ENCODE data around the gene FBXO10. TPM values are rescaled to one million over a fixed set of nuclear protein-coding genes. Genes with fewer than 3 reads are reported as not detected.
A peak's percentile ranks its signal among the peaks of the same experiment; 100 is the strongest.
"Not testable (repeated sequence)": the region's sequence is repeated elsewhere in the genome, so short reads cannot be mapped to it uniquely, and the experiment has no call there.

Gene FBXO10
- total RNA-seq, 2 experiments from 2014 or later = 3.6 to 3.9 TPM

GRCh38 chr9:37477987-37478619 lies 98.1 kb downstream of the FBXO10 start:
- H3K27ac Mint-ChIP-seq; DNase-seq; H3K36me3 Mint-ChIP-seq; intact Hi-C loops (cut with micrococcal nuclease); POLR2A ChIA-PET; CTCF ChIA-PET; H3K4me3 Mint-ChIP-seq; H3K4me1 Mint-ChIP-seq (ENCODE audit: low read depth): not testable (repeated sequence)
- peaks cover 19% of the 10 kb centered on the region for H3K9me3 Mint-ChIP-seq
- H3K27me3 Mint-ChIP-seq = peaks cover 33% of the 10 kb centered on the region

GRCh38 chr9:37477443-37477842 lies 98.7 kb downstream of the FBXO10 start:
- peaks cover 33% of the 10 kb centered on the region for H3K27me3 Mint-ChIP-seq
- intact Hi-C loops (cut with micrococcal nuclease); CTCF ChIA-PET; DNase-seq; H3K4me1 Mint-ChIP-seq (ENCODE audit: low read depth); H3K4me3 Mint-ChIP-seq; H3K36me3 Mint-ChIP-seq; H3K27ac Mint-ChIP-seq; POLR2A ChIA-PET: not testable (repeated sequence)
- H3K9me3 Mint-ChIP-seq = peaks cover 19% of the 10 kb centered on the region

- H3K27me3 Mint-ChIP-seq = peaks cover 33% of the 10 kb centered on the region
- ChIA-PET CTCF (no interaction called here), POLR2A (no interaction called here)
- H3K4me1 Mint-ChIP-seq (ENCODE audit: low read depth) = peaks cover 6% of the 10 kb centered on the region
- intact Hi-C loops (cut with micrococcal nuclease) = no loop called here
- no peak for DNase-seq
- H3K27ac Mint-ChIP-seq = no peak overlapping the region
- peaks cover 19% of the 10 kb centered on the region for H3K9me3 Mint-ChIP-seq
- H3K4me3 Mint-ChIP-seq = no peak overlapping the region
- peaks cover 5% of the 10 kb centered on the region for H3K36me3 Mint-ChIP-seq
These were observed 99.2 kb downstream of the FBXO10 start for GRCh38 chr9:37476930-37477329.

GRCh38 chr9:37474438-37474837 lies 101.7 kb downstream of the FBXO10 start:
- CTCF ChIA-PET = no interaction called here
- Mint-ChIP-seq H3K4me3 (no peak overlapping the region), H3K9me3 (peaks cover 19% of the 10 kb centered on the region), H3K36me3 (peaks cover 5% of the 10 kb centered on the region), H3K27me3 (peaks cover 23% of the 10 kb centered on the region), H3K4me1 (ENCODE audit: low read depth) (peaks cover 8% of the 10 kb centered on the region), H3K27ac (no peak overlapping the region)
- intact Hi-C loops (cut with micrococcal nuclease) = no loop called here
- POLR2A ChIA-PET = no interaction called here
- DNase-seq = no peak

GRCh38 chr9:37473982-37474381 lies 102.2 kb downstream of the FBXO10 start:
- H3K36me3 Mint-ChIP-seq; intact Hi-C loops (cut with micrococcal nuclease); CTCF ChIA-PET; H3K4me1 Mint-ChIP-seq (ENCODE audit: low read depth); POLR2A ChIA-PET; H3K27ac Mint-ChIP-seq; H3K4me3 Mint-ChIP-seq; DNase-seq: not testable (repeated sequence)
- H3K9me3 Mint-ChIP-seq = peaks cover 19% of the 10 kb centered on the region
- H3K27me3 Mint-ChIP-seq = peaks cover 20% of the 10 kb centered on the region

GRCh38 chr9:37471942-37472684 lies 104.1 kb downstream of the FBXO10 start:
- H3K4me3 Mint-ChIP-seq = peak overlapping the region; percentile 28
- H3K27ac Mint-ChIP-seq = peak overlapping the region; percentile 5
- H3K36me3 Mint-ChIP-seq = peaks cover 5% of the 10 kb centered on the region
- peaks cover 6% of the 10 kb centered on the region for H3K27me3 Mint-ChIP-seq
- H3K4me1 Mint-ChIP-seq (ENCODE audit: low read depth) = peaks cover 8% of the 10 kb centered on the region
- DNase-seq = no peak
- H3K9me3 Mint-ChIP-seq = peaks cover 19% of the 10 kb centered on the region
- intact Hi-C loops (cut with micrococcal nuclease) = no loop called here
- POLR2A ChIA-PET = no interaction called here
- CTCF ChIA-PET = no interaction called here

- no peak overlapping the region for H3K4me3 Mint-ChIP-seq
- no peak for DNase-seq
- no peak overlapping the region for H3K27ac Mint-ChIP-seq
- no peaks in the 10 kb centered on the region for H3K27me3 Mint-ChIP-seq
- ChIA-PET CTCF (no interaction called here), POLR2A (no interaction called here)
- peaks cover 5% of the 10 kb centered on the region for H3K9me3 Mint-ChIP-seq
- intact Hi-C loops (cut with micrococcal nuclease) = loop anchor here (5.0 kb wide), 1 partner anchor 124 kb away; the partner anchor contains the start of gene TOMM5
- peaks cover 4% of the 10 kb centered on the region for H3K36me3 Mint-ChIP-seq
- peaks cover 19% of the 10 kb centered on the region for H3K4me1 Mint-ChIP-seq (ENCODE audit: low read depth)
These were observed 107.6 kb downstream of the FBXO10 start for GRCh38 chr9:37468620-37469019.

GRCh38 chr9:37467530-37467929 lies 108.7 kb downstream of the FBXO10 start:
- DNase-seq, H3K27me3 Mint-ChIP-seq, POLR2A ChIA-PET, H3K9me3 Mint-ChIP-seq, H3K4me3 Mint-ChIP-seq, CTCF ChIA-PET, H3K36me3 Mint-ChIP-seq, H3K27ac Mint-ChIP-seq: not testable (repeated sequence)
- intact Hi-C loops (cut with micrococcal nuclease) = loop anchor here (5.0 kb wide), 1 partner anchor 125 kb away; the partner anchor contains the start of gene TOMM5
- H3K4me1 Mint-ChIP-seq (ENCODE audit: low read depth) = peaks cover 30% of the 10 kb centered on the region

- intact Hi-C loops (cut with micrococcal nuclease) = loop anchor here (5.0 kb wide), 1 partner anchor 126 kb away; the partner anchor contains the start of gene TOMM5
- H3K27ac Mint-ChIP-seq = peak overlapping the region; percentile 95
- H3K27me3 Mint-ChIP-seq = no peaks in the 10 kb centered on the region
- peaks cover 6% of the 10 kb centered on the region for H3K36me3 Mint-ChIP-seq
- no peaks in the 10 kb centered on the region for H3K9me3 Mint-ChIP-seq
- peak; percentile 43 for DNase-seq
- peaks cover 29% of the 10 kb centered on the region for H3K4me1 Mint-ChIP-seq (ENCODE audit: low read depth)
- POLR2A ChIA-PET = interaction anchor here (0.6 to 3.2 kb wide), 8 partner anchors 9 to 126 kb away, joined by 3 to 23 read pairs (median 4); partner anchors contain the start of genes FBXO10, POLR1E and TOMM5
- H3K4me3 Mint-ChIP-seq = peak overlapping the region; percentile 97
- CTCF ChIA-PET = interaction anchor here (1.9 kb wide), 2 partner anchors 15 to 55 kb away, joined by 6 read pairs; no protein-coding TSS in a partner anchor
These were observed 110.0 kb downstream of the FBXO10 start for GRCh38 chr9:37466037-37466709.

- peak; percentile 99 for DNase-seq
- Mint-ChIP-seq H3K4me1 (ENCODE audit: low read depth) (peaks cover 29% of the 10 kb centered on the region), H3K4me3 (peak within 1 kb of the TSS; percentile 97), H3K27me3 (no peaks in the 10 kb centered on the region), H3K27ac (peak within 1 kb of the TSS; percentile 95), H3K9me3 (no peaks in the 10 kb centered on the region), H3K36me3 (peaks cover 6% of the 10 kb centered on the region)
- intact Hi-C loops (cut with micrococcal nuclease) = loop anchor here (1.0 to 5.0 kb wide), 8 partner anchors 20 to 438 kb away; partner anchors contain the start of genes GRHPR, POLR1E, TOMM5 and ZCCHC7
- CTCF ChIA-PET = interaction anchor here (1.9 kb wide), 2 partner anchors 16 to 54 kb away, joined by 6 read pairs; no protein-coding TSS in a partner anchor
- POLR2A ChIA-PET = interaction anchor here (0.6 to 3.2 kb wide), 10 partner anchors 9 to 345 kb away, joined by 3 to 23 read pairs (median 4); partner anchors contain the start of genes GRHPR, POLR1E, TOMM5 and ZCCHC7
These were observed 110.7 kb downstream of the FBXO10 start, which contains the start of gene ZBTB5 for GRCh38 chr9:37465249-37466036. TSS of gene ZBTB5 (minus strand) at chr9:37465450. CDS start at chr9:37442551, 22,899 bp downstream.
